Fibroblast of peridontal ligament (primary cell): ENCODE results near the gene C11orf24.
A peak's percentile ranks its signal among the peaks of the same experiment; 100 is the strongest.
"Not testable (repeated sequence)": the region's sequence is repeated elsewhere in the genome, so short reads cannot be mapped to it uniquely, and the experiment has no call there.

Source experiments
- DNase-seq: peaks from one replicate; pipeline ENCODE4 v3.0.0-alpha.2; 2010; ENCODE audit errors: extremely low read depth

The C11orf24 gene

GRCh38 chr11:68299517-68299879, 27.7 kb upstream of the C11orf24 start:
- not testable (repeated sequence) for DNase-seq

GRCh38 chr11:68298659-68299516, 27.1 kb upstream of the C11orf24 start:
- DNase-seq: no peak

- peak; percentile 65 for DNase-seq
Observed at GRCh38 chr11:68297812-68298658, 26.3 kb upstream of the C11orf24 start.

- no peak for DNase-seq
Observed at GRCh38 chr11:68297494-68297811, 25.7 kb upstream of the C11orf24 start.

GRCh38 chr11:68297052-68297378, 25.2 kb upstream of the C11orf24 start:
- no peak for DNase-seq

GRCh38 chr11:68296344-68297051, 24.7 kb upstream of the C11orf24 start:
- no peak for DNase-seq

GRCh38 chr11:68295940-68296339, 24.2 kb upstream of the C11orf24 start:
- no peak for DNase-seq

- DNase-seq: no peak
Observed at GRCh38 chr11:68295271-68295670, 23.5 kb upstream of the C11orf24 start.

GRCh38 chr11:68293708-68294107, 21.9 kb upstream of the C11orf24 start:
- DNase-seq: no peak

- DNase-seq: no peak
Observed at GRCh38 chr11:68289456-68289855, 17.7 kb upstream of the C11orf24 start.

- no peak for DNase-seq
Observed at GRCh38 chr11:68287419-68287818, 15.6 kb upstream of the C11orf24 start.

GRCh38 chr11:68284588-68284987, 12.8 kb upstream of the C11orf24 start:
- not testable (repeated sequence) for DNase-seq

- DNase-seq: no peak
Observed at GRCh38 chr11:68282861-68283230, 11.1 kb upstream of the C11orf24 start.

- DNase-seq: no peak
Observed at GRCh38 chr11:68282141-68282860, 10.5 kb upstream of the C11orf24 start.

- no peak for DNase-seq
Observed at GRCh38 chr11:68279676-68280075, 7.9 kb upstream of the C11orf24 start.

GRCh38 chr11:68276861-68277260, 5.1 kb upstream of the C11orf24 start:
- no peak for DNase-seq

GRCh38 chr11:68275721-68276507, 4.1 kb upstream of the C11orf24 start:
- no peak for DNase-seq

GRCh38 chr11:68274306-68274705, 2.5 kb upstream of the C11orf24 start:
- no peak for DNase-seq

- no peak for DNase-seq
Observed at GRCh38 chr11:68273026-68273738, 1.4 kb upstream of the C11orf24 start.

- peak; percentile 86 for DNase-seq
Observed at GRCh38 chr11:68271023-68271780, 571 bp downstream of the C11orf24 start.
